GM21367 (cell line): ENCODE measurements around the gene ELOF1.
A peak's percentile ranks its signal among the peaks of the same experiment; 100 is the strongest.
"Not testable (repeated sequence)": the region's sequence is repeated elsewhere in the genome, so short reads cannot be mapped to it uniquely, and the experiment has no call there.

Source experiments
- ATAC-seq: cut with Tn5 transposase; IDR thresholded peaks from one replicate; pipeline ENCODE4 v1.9.1; 2021; ENCODE audit not compliant: unreplicated experiment

ELOF1 gene

DNA sequence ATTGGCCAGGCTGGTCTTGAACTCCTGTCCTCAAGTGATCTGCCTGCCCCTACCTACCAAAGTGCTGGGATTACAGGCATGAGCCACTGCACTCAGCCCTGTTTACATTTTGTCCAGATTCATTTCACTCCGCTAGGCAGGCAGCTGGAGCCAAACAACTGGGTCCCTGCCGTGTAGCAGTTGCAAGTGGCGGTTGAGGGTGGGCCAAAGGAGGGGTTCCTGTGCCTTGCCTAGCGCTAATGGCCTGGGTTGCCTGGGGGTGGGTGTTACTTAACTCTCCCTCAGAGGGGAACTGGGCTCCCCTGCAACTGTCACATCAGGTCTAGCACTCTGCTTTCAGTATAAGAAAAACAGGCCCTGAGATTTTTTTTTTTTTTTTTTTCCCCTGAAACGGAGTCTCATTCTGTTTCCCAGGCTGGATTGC is 11.0 kb upstream of the ELOF1 start:
- no peak for ATAC-seq

DNA sequence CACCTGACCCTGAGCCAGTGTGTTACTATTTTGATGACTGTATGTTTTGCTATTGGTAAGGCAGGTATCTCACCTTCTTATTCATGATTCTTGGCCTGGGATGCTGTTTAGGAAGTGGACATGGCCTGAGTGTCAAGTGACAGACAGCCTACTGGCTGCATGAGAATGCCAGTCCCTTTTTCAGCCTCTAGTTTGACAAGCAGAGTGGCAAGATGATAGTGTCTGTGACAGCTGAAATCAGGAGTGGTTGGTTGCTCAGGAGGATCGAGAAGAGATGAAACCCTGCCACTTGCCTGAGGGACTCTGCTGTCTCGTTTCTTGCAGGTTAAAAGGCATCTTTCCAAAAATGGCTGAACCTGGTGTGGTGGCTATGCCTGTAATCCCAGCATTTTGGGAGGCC is 7.1 kb upstream of the ELOF1 start:
- ATAC-seq, result no peak

GRCh38 chr19:11565649-11565980 is 6.6 kb upstream of the ELOF1 start:
- ATAC-seq, result not testable (repeated sequence)

GRCh38 chr19:11564082-11564807 is 5.2 kb upstream of the ELOF1 start:
- ATAC-seq, result not testable (repeated sequence)

- ATAC-seq, result no peak
These were observed 4.5 kb upstream of the ELOF1 start for GRCh38 chr19:11563532-11563931.

- peak; percentile 34 for ATAC-seq
These were observed 1.5 kb upstream of the ELOF1 start for GRCh38 chr19:11560404-11561051.

DNA sequence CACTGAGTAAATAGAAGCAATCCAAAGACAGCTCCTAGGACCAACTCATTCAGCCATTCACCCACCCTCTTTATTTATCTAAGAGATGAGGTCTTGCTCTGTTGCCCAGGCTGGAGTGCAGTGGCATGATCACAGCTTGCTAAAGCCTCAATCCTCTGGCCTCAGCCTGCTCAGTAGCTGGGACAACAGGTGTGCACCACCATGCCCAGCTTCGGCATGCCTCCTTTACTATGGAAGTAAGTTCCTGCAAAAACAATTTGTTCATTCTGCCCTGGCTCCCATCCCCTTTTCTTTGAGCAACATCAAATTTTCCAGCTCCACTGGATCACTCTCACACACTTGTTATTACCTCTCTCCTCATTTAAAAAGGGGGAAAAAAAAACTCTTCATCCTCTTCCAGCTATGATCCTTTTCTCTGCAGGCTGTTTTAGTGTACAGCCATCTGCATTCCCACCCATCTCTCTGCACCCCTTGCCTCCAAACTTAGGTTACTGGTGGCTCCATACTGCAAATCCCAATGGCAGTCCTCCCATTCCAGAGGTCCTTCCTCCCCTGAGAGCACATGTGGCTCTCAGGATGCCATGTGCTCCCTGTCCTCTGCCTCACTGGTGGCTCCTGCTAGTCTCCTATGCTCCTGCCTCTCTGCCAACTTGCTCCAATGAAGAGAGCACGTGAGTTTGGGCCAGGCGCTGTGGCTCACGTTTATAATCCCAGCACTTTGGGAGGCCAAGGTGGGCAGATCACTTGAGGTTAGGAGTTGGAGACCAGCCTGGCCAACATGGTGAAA is 2.2 kb downstream of the ELOF1 start:
- ATAC-seq, result no peak

GRCh38 chr19:11555246-11555645 is 3.8 kb downstream of the ELOF1 start:
- ATAC-seq, result no peak

DNA sequence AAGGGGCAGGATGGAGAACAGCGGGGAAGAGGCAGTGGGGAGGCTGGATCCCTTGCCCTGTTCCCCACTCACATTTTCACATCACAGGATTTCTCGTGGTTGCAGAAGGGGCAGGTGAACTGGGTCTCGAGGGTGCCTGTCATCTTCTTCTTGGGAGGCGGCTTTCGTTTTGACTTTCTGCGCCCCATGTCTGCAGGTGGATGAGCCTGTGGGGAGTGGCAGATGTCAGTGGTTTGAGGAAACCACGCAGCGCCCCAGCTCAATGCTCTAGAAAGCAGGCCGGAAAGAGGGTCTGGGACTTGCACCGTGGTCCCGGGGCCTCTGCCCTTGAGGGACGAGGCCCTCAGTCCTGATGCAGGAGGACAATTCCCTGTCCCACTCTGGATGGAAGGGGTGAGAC is 4.9 kb downstream of the ELOF1 start:
- ATAC-seq, result no peak

DNA sequence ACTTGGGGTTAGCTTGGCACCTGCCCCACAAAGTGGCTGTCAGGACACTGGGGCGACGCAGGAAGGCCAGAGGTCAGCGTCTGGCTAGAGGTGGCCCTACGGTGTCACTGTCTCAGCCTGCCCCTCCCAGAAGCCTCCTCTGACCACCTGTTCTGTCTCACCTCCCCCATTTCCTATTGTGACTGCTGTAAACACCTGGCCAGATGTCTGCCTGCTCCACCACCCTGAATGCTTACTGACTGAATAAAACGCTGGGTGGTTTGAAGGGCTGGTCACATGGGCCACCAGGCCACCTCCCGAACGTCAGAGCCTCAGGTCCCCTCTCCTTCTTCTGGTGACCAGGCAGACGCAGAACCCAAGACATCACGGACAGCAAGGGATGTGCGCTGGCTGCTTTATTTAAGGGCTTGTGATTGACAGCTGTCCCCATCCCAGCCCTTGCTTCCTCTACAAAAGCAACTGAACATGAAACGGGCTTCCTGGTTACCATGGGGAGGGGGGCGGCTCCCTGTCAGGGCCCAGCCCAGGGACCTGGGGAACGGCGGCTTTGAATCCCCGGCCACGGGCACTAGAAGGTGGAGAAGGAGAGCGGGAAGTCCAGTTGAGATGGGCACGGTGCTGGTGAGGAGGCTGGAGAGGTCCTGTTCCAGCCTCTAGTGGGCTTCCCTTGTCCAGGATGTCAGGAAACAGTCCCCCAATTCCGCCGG is 6.2 kb downstream of the ELOF1 start:
- ATAC-seq, result no peak

GRCh38 chr19:11551603-11552235 is 7.3 kb downstream of the ELOF1 start:
- no peak for ATAC-seq

DNA sequence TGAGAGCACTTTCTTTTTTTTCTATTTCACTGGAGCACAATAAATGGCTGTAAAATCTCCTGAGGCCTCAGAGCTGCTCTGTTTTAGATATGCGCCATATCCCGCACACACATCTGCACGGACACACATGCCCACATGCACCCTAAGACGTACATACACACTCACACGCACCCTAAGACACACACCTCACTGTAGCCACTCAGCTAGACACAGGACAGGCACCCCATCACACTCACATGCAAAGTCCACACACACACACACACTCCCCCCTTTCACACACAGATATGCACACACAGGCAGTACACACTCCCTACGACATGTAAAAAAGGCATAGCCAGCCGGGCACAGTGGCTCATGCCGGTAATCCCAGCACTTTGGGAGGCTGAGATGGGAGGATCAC is 8.8 kb downstream of the ELOF1 start:
- ATAC-seq, result no peak

DNA sequence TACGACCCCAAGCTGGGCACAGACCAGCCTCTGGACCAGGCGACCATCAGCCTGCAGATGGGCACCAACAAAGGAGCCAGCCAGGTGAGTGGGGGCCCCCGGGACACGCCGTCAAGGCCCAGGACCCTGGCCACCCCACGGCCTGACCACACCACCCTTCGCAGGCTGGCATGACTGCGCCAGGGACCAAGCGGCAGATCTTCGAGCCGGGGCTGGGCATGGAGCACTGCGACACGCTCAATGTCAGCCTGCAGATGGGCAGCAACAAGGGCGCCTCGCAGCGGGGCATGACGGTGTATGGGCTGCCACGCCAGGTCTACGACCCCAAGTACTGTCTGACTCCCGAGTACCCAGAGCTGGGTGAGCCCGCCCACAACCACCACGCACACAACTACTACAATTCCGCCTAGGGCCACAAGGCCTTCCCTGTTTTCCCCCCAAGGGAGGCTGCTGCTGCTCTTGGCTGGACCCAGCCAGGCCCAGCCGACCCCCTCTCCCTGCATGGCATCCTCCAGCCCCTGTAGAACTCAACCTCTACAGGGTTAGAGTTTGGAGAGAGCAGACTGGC is 9.6 kb downstream of the ELOF1 start:
- ATAC-seq, result no peak

DNA sequence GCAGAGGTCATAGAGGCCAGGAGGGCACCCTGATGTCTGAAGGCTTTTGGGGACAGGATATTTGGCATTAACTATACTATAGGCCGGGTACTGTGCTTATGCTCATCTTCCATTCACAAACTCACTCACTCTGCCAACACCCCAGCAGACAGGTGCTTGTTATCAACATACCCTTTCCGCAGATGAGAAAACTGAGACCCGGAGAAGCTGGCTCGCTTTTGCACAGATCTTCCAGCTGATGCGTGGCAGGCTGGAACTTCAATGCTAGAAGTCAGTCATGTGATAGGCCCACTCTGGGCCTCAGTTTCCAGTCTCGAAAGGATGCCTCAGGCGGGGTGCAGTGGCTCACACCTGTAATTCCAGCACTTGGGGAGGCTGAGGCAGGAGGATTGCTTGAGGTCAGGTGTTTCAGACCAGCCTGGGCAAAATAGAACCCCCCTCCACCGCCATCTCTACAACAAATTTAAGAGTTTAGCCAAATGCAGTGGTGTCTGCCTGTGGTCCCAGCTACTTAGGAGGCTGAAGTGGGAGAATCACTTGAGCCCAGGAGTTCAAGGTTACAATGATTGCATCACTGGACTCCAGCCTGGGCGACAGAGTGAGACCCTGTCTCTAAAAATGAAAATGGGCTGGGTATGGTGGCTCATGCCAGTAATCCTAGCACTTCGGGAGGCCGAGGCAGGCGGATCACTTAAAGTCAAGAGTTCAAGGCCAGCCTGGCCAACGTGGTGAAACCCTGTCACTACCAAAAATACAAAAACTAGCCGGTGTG is 10.9 kb downstream of the ELOF1 start:
- ATAC-seq, result no peak

DNA sequence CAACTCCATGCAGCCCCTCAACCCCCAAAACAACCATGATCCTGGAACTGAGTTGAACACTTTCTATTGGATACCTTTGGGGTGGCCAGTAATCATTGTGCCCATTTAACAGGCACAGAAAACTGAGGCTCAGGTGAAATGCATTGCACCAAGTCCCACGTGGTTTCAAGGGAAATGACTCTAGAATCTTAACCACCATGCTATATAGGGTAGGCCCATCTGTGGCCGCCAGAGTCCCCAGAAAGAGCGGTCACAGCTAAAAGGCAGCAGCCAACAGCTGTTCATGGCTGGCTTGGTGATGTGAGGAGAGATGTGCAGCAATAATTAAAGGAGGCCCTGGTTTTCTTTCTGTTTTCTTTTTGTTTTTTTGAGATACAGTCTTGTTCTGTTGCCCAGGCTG is 17.8 kb downstream of the ELOF1 start:
- no peak for ATAC-seq

GRCh38 chr19:11540645-11541044 is 18.4 kb downstream of the ELOF1 start:
- ATAC-seq, result no peak

DNA sequence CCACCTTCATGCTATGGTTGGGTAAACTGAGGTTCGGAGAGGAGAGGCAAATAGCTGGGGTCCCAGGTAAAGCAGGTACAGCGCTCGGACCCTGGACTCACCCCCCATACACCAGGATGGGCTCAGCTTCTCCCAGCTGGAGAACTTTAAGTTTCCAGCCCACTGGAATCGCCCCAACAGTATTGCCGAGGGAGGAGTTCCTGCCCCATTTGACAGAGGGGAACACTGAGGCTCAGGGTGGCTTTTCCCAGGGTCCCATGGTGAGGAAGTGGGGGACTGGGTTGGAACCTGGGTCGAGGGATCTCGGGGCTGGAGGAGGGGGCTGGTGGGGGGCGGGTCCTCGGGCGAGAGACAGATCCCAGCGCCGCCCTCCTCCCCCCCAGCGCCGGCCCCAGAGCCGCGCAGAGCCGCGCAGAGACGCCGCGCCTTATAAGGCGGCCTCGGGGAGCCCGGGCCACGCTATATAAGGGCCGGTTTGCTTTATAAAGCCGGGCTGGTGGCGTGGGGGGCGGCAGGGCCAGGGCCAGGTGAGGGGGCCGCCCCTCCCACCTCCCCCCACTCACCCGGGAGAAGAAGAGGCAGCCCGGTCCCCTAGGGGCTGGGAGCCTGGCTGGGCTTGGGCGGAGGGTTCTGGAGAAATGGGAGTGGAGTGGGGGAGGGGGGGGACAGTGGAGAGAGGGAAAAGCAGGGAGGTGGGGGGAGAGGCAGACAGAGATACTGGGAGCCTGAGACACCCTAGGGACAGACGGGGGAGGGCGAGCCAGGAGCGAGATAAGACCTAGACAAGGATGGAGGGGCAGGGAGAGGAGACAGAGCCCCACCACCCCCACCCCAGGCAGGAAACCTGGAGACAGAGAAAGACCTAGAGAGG is 19.3 kb downstream of the ELOF1 start:
- no peak for ATAC-seq

DNA sequence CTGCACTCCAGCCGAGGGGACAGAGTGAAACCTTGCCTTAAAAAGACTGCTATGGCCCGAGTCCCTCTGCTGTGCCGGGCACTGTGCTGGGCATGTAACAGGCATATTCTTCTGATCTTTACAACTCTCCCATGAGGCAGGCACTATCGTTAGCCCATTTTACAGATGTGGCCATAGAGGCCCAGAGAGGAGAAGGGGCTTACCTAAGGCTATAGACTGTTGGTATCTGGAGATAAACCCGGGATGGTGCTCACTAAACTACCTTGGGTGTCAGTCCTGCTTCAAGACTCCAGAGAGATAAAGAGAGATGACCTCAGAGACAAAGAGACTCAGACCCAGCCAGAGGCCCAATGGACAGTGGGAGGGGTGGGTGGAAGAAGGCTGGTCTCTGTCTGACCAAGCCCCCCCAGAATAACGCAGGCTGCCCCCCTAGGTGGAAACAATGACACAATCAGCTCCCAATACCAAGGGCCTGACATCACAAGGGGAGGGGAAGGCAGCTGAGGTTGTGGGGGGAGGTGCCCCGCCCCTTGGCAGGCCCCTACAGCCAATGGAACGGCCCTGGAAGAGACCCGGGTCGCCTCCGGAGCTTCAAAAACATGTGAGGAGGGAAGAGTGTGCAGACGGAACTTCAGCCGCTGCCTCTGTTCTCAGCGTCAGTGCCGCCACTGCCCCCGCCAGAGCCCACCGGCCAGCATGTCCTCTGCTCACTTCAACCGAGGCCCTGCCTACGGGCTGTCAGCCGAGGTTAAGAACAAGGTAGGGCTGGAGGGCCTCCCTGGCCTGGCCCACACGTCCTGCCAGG is 20.6 kb downstream of the ELOF1 start, which contains the start of gene CNN1:
CNN1 (plus strand) TSS at position 620 of the 805 bp plus-strand sequence; CDS start at position 697, 77 bp downstream.
- ATAC-seq, result no peak
